Neuron (in vitro differentiated cells): ENCODE results near the gene ZNF816.

Source experiments
- H2AFZ ChIP-seq: one replicate; pipeline ENCODE4 v1.6.1; 2013; ENCODE audit warnings: low read depth, mild to moderate bottlenecking, inconsistent platforms, low read length, moderate library complexity
- H3K27me3 ChIP-seq: one replicate; pipeline ENCODE4 v1.6.1; 2013; ENCODE audit warnings: low read length; ENCODE audit not compliant: insufficient read depth
- H3K36me3 ChIP-seq: one replicate; pipeline ENCODE4 v1.6.1; 2013; ENCODE audit warnings: low read length; ENCODE audit not compliant: insufficient read depth
- H3K4me1 ChIP-seq: one replicate; pipeline ENCODE4 v1.6.1; 2013; ENCODE audit warnings: low read length; ENCODE audit not compliant: insufficient read depth
- H3K4me3 ChIP-seq: 2 replicates; pipeline ENCODE4 v1.5.1; 2013; ENCODE audit warnings: mild to moderate bottlenecking, low read length, moderate library complexity
- H3K9me3 ChIP-seq: one replicate; pipeline ENCODE4 v1.6.1; 2013; ENCODE audit warnings: low read length

ZNF816 gene

DNA sequence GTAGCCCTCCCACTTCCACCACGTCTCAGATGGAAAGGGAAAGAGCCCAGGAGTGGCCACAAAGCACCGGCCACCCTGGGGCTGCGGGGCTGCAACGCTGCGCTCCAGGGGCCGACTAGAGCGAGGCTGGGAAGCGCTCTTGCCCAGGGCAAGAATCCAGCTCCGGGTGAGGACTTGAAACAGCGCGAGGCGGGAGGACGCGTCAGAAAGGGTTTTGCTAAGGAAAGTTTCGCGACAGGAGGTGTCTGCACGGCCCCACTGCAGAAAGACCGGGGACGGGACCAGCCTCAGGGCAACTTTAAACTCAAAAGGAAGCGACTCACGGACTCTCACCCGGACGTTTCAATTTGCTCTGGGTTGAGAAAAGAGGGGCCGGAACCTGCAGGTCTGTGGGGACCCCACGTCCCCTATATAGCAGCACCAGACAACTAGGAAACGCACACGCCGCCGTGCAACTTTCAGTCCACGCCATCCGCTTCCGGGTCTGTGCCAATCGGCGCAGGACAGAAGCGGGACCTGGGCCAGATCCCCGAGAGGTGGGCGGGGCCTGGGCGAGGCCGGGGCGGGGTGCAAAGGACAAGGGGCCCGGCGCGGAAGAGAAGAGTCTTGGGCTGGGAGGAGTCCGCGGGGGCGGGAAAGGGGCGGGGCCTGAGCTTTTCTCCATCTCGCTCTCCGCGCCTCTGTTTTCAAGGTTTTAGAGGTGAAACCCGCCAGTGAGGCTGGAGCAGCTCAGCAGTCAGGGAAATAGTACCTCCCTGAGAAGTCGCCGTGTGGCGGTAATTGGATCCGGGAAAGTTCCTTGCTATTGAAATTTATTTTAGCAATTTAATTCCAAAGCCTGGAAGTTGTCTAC lies at the start of gene ZNF816:
Gene ZNF816, minus strand, starts transcription at position 488 of the 853 bp plus-strand sequence. CDS start 6,792 bp downstream, outside the sequence.
- Histone ChIP-seq H3K36me3 (peaks cover 9% of the 10 kb centered on the region), H3K4me3 (peak within 1 kb of the TSS; percentile 62), H3K9me3 (peaks cover 31% of the 10 kb centered on the region), H2AFZ (peak within 1 kb of the TSS; percentile 95), H3K27me3 (no peaks in the 10 kb centered on the region), H3K4me1 (peaks cover 14% of the 10 kb centered on the region)

DNA sequence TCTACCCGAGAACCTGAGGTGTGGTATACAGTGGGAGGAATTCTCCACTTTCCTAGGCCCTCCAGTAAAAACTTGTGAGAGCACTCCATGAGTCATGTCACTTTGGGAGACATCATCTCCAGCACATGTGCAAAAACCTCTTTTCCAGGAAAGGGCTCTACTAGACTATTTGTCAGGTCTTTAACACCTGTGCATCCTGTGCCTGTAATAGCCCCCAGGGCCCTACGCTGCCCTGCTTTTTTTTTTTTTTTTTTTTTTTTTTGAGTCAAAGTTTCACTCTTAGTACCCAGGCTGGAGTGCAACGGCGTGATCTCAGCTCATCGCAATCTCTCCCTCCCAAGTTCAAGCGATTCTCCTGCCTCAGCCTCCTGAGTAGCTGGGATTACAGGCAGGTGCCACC lies 49.3 kb upstream of the ZNF816 start:
- Histone ChIP-seq H3K27me3 (no peaks in the 10 kb centered on the region), H3K36me3 (no peaks in the 10 kb centered on the region), H3K4me3 (no peak overlapping the region), H3K9me3 (peaks cover 21% of the 10 kb centered on the region), H3K4me1 (no peaks in the 10 kb centered on the region), H2AFZ (no peak overlapping the region)

DNA sequence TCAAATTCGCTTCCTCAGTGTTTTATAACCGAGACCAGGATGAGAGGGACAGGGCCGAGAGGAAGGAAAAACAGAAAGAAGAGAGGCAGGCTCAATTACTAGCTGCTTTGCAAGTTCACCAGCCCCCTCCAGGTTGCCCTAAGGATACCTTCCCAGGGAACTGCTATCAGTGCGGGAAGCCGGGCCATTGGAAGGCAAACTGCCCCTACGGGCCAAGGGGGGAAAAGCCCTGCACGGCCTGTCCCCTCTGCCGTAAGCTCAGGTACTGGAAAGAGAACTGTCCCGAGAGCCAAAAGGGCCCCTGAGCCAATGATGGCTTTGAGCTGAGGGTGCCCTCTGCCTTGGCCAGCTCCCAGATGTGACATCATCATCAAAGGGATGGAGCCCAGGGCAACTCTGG lies 47.8 kb upstream of the ZNF816 start:
- H3K4me3 ChIP-seq: no peak overlapping the region
- H3K36me3 ChIP-seq: no peaks in the 10 kb centered on the region
- H2AFZ ChIP-seq: no peak overlapping the region
- H3K9me3 ChIP-seq: peaks cover 21% of the 10 kb centered on the region
- H3K4me1 ChIP-seq: no peaks in the 10 kb centered on the region
- H3K27me3 ChIP-seq: no peaks in the 10 kb centered on the region

DNA sequence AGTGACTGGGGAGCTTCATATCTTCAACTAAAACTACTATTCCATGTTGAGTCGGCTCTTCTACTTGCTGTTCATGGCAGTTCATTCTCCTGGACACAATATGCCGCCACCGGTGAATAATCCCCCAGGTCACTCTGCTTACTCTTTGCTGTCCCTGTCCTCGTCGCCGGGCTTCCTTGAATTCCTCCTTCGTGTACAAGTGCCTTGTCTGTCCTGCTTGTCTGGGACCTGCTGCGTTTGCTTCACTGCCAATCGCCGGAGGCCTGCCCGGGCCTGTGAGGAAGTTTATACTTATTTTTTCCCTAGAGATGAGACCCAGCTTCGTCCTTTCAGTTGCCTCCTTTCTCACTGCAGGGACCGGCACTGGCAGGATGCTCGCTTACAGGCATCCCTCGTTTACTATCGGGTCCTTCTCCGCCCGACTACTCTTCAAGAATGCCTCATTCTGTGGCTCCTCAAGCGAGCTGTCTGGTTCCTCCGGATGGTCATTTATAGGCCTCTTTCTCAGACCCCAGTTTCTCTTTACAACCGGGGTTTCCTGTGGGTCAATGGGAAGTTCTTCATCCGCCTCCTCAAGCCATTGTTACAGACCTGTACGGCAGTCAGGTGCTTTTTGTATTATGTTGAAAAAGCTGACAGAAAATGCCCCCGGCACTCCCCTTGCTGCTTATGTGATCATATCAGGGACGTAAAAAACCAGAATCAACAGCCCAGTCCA lies 45.5 kb upstream of the ZNF816 start:
- H3K9me3 ChIP-seq: peaks cover 20% of the 10 kb centered on the region
- no peak overlapping the region for H2AFZ ChIP-seq
- no peaks in the 10 kb centered on the region for H3K27me3 ChIP-seq
- H3K36me3 ChIP-seq: no peaks in the 10 kb centered on the region
- H3K4me1 ChIP-seq: no peaks in the 10 kb centered on the region
- H3K4me3 ChIP-seq: no peak overlapping the region

DNA sequence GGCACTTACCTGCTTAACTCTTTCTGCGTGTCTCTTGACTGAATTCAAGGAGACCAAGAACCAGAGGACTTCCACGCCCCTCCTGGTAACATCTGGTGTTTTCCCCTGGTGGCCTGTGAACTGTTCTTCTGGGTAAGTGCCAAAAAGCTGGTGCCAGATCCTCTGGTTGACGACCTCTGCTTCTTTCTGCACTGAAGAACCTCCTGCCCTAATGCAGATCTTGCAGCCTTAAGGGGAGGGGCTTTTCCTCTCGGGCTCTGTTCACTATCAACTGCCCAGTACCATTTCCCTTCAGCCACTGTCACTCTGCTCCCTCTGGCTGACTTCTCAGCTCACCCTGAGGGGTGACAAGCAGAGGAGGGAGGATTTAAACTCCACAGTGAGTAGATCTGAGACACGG lies 44.9 kb upstream of the ZNF816 start:
- Histone ChIP-seq H3K4me1 (no peaks in the 10 kb centered on the region), H3K9me3 (peaks cover 19% of the 10 kb centered on the region), H3K27me3 (no peaks in the 10 kb centered on the region), H3K36me3 (no peaks in the 10 kb centered on the region), H3K4me3 (no peak overlapping the region), H2AFZ (no peak overlapping the region)

DNA sequence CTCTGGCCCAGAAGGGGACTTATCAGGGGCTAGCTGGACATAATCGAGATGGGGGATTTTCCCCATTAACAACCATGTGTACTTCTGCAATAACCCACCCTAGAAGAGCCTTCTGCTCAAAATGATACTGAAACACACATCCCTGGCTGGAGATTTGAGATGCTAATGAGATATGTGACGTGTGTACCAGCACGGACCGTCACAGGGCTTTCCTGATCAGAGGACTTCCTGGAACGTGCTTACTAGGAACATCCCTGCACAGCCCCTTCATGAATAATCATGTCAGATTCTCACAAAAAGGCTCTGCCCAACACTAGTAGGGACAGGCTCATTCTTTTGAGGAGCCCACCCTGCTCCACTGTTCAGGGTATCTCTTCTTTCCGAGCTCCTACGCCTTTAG lies 44.5 kb upstream of the ZNF816 start:
- no peak overlapping the region for H2AFZ ChIP-seq
- H3K4me3 ChIP-seq: no peak overlapping the region
- H3K4me1 ChIP-seq: no peaks in the 10 kb centered on the region
- H3K9me3 ChIP-seq: peaks cover 16% of the 10 kb centered on the region
- H3K27me3 ChIP-seq: no peaks in the 10 kb centered on the region
- no peaks in the 10 kb centered on the region for H3K36me3 ChIP-seq

DNA sequence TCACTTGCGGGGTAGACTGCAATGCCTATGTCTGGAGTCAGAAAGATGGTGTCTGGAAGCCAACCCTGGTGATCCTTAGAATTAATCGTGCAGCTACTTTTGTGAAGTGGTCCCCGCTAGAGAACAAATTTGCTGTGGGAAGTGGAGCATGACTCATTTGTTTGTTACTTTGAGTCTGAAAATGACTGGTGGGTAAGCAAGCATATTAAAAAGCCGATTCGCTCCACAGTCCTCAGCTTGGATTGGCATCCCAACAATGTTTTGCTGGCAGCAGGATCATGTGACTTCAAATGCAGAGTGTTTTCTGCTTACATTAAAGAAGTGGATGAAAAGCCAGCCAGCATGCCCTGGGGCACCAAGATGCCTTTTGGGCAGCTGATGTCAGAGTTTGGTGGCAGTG lies 41.6 kb upstream of the ZNF816 start:
- Histone ChIP-seq H3K36me3 (no peaks in the 10 kb centered on the region), H3K4me3 (no peak overlapping the region), H3K27me3 (no peaks in the 10 kb centered on the region), H3K9me3 (peaks cover 12% of the 10 kb centered on the region), H3K4me1 (no peaks in the 10 kb centered on the region), H2AFZ (no peak overlapping the region)

DNA sequence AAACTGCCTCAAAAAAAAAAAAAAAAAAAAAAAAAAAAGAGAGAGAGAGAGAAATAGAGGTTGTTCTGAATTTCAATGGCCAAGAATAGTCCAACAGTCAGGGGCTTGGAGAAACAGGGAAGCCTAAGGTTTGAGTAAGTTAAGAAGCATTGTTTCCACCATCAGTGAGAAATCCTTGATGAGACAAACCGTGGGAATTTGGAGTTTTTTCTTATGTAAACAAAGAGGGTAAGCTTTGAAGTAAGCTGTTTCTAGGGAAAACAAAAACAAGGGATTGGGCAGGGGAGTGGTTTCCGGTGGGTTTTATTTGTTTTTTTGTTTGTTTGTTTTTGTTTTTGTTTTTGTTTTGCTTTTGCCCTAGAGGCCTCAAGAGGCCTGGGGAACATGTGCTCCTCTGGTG lies 39.8 kb upstream of the ZNF816 start:
- Histone ChIP-seq H3K27me3 (no peaks in the 10 kb centered on the region), H2AFZ (no peak overlapping the region), H3K36me3 (no peaks in the 10 kb centered on the region), H3K4me1 (no peaks in the 10 kb centered on the region), H3K9me3 (peaks cover 6% of the 10 kb centered on the region), H3K4me3 (no peak overlapping the region)

DNA sequence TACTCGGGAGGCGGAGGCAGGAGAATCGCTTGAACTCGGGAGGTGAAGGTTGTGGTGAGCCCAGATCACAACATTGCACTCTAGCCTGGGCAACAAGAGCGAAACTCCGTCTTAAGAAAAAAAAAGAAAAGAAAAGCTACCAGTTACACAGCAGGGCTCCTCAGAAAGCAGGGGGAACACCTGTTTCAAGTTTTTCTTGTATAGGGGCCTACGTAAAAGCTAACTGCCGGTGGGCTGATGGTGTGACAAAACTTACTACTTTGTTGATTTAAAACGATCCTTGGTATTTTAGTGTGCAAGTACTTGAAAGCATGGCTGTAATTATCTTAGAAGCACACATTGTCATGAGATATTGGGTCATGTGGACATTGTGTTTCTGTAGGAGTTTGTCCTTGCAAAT lies 35.3 kb upstream of the ZNF816 start:
- Histone ChIP-seq H3K27me3 (no peaks in the 10 kb centered on the region), H3K9me3 (peaks cover 3% of the 10 kb centered on the region), H3K4me1 (peaks cover 2% of the 10 kb centered on the region), H3K4me3 (no peak overlapping the region), H3K36me3 (no peaks in the 10 kb centered on the region), H2AFZ (no peak overlapping the region)

DNA sequence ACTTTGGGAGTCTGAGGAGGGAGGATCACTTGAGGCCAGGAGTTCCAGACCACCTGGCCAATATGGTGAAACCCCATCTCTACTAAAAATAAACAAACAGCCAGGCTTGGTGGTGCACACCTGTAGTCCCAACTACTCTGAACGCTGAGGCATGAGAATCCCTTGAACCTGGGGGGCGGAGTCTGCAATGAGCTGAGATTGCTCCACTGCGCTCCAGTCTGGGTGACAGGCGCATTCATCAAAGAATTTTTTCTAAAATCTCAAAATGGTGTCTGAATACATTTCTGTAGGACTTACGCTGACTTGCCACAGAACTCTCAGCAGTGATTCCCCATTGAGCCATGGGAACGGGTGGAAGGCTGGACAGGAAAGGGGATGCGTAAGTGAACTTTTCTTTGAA lies 33.0 kb upstream of the ZNF816 start:
- Histone ChIP-seq H2AFZ (no peak overlapping the region), H3K27me3 (no peaks in the 10 kb centered on the region), H3K4me1 (peaks cover 4% of the 10 kb centered on the region), H3K9me3 (peaks cover 3% of the 10 kb centered on the region), H3K4me3 (no peak overlapping the region), H3K36me3 (no peaks in the 10 kb centered on the region)

DNA sequence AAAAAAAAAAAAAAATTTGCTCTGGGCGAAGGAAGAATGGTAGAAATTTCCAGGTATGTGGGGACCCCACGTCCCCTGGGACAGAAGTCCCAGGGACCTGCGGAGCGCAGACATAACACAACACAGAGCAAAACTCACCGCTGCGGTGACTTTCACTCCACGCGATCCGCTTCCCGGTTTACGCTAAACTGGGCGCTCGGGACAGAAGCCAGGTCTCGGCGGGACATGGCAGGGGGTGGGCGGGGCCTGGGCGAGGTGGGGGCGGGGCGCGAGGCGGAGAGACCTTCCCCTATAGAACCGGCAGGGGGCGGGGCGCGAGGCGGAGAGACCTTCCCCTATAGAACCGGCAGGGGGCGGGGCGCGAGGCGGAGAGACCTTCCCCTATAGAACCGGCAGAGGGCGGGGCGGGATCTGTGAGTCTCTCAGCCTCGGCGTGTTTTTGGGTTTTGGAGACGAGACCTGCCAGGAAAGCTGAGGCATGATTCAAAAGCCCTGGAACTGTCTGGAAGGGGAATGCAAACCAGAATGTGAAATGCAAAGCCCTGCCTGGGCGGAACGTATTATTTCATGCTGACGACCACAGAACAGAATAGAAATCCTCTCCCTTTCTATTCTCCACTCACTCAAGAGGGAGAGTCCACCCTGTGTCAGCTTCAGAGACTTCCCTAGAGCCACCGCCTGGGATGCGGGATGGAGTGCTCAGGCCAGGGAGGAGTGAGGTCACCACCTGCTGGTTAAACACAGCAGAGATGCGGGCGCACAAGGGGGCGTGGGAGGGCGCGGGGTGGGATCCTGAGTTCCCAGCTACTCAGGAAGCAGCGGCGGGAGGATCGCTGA lies 30.9 kb upstream of the ZNF816 start:
- Histone ChIP-seq H3K27me3 (no peaks in the 10 kb centered on the region), H3K36me3 (no peaks in the 10 kb centered on the region), H3K9me3 (peaks cover 7% of the 10 kb centered on the region), H3K4me3 (peak overlapping the region; percentile 49), H3K4me1 (peaks cover 4% of the 10 kb centered on the region), H2AFZ (peak overlapping the region; percentile 21)

DNA sequence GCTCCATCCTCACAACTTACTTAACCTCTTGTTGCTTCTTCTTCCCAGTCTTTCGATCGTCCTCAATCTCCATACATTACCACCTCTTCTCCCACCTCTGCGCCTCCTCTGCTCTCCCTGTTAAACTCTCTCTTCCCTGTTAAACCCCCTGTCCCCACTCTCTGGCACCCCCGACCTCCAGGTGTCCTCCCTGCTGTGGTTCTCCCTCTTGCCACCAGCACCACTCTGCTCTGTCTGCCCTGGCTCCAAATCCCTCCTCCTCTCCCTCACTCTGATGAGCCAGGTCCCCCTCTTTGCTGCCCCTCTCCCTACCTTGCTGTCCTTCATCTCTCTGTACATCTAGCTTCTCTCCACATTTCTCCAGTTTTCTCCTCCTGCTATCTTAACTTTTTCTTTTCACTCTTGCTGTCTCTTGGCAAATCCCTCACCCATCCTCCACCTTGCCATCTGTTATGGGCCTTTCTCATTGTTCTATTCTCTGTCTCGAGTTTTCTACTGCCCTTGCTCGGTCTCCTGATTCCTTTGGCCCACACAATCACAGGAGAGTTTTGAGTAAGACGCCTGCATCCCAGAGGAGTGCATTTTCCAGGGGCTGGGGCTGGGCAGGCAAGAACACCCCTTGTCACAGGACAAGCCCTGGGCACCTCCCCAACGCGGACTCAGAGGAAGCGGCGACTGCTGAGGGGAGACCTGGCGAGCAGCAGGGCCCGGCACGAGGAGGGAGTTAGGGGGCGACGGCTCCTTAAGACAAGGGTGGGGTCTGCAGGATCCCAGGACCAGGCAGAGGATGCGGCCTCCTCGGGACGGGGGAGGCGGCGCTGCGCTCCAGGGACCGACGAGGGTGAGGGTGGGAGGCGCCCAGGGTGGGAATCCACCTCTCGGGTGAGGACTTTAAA lies 29.7 kb upstream of the ZNF816 start:
- H3K36me3 ChIP-seq: no peaks in the 10 kb centered on the region
- no peak overlapping the region for H2AFZ ChIP-seq
- H3K4me1 ChIP-seq: peaks cover 4% of the 10 kb centered on the region
- peaks cover 7% of the 10 kb centered on the region for H3K9me3 ChIP-seq
- H3K27me3 ChIP-seq: no peaks in the 10 kb centered on the region
- no peak overlapping the region for H3K4me3 ChIP-seq
